Measurements from ENCODE around the gene UBE2E2.

The UBE2E2 gene

GRCh38 chr3:23389686-23390085, 186.6 kb downstream of the UBE2E2 start:
- Histone ChIP-seq H3K36me3 (replicated peaks) (no peaks in the 10 kb centered on the region; the same call in 1 of the 2 replicates), H3K27me3 (ENCODE audit: low read depth) (no peaks in the 10 kb centered on the region), H3K4me3 (no peak overlapping the region), H3K9me3 (no peaks in the 10 kb centered on the region), H3K4me1 (peaks cover 5% of the 10 kb centered on the region)
- no peak for DNase-seq (ENCODE audit: low spot score in 2 of 2)
- in situ Hi-C loops (cut with MboI; ENCODE audit: low sequenced_read_pairs): no loop called here

- Histone ChIP-seq H3K4me3 (no peak overlapping the region), H3K9me3 (no peaks in the 10 kb centered on the region), H3K4me1 (peaks cover 5% of the 10 kb centered on the region), H3K27me3 (ENCODE audit: low read depth) (no peaks in the 10 kb centered on the region), H3K36me3 (replicated peaks) (no peaks in the 10 kb centered on the region; the same call in 1 of the 2 replicates)
- in situ Hi-C loops (cut with MboI; ENCODE audit: low sequenced_read_pairs): no loop called here
- no peak for DNase-seq (ENCODE audit: low spot score in 2 of 2)
These were observed 187.3 kb downstream of the UBE2E2 start for GRCh38 chr3:23390446-23390845.

- no peaks in the 10 kb centered on the region; the same call in 1 of the 2 replicates for H3K36me3 ChIP-seq (replicated peaks)
- no peak for DNase-seq (ENCODE audit: low spot score in 2 of 2)
- H3K4me3 ChIP-seq: no peak overlapping the region
- H3K4me1 ChIP-seq: peaks cover 5% of the 10 kb centered on the region
- H3K9me3 ChIP-seq: no peaks in the 10 kb centered on the region
- H3K27me3 ChIP-seq (ENCODE audit: low read depth): no peaks in the 10 kb centered on the region
- in situ Hi-C loops (cut with MboI; ENCODE audit: low sequenced_read_pairs): no loop called here
These were observed 187.9 kb downstream of the UBE2E2 start for GRCh38 chr3:23390989-23391553.

GRCh38 chr3:23395115-23395514, 192.0 kb downstream of the UBE2E2 start:
- Histone ChIP-seq H3K36me3 (replicated peaks) (no peaks in the 10 kb centered on the region), H3K4me3 (no peak overlapping the region), H3K27me3 (ENCODE audit: low read depth) (no peaks in the 10 kb centered on the region), H3K4me1 (no peaks in the 10 kb centered on the region; the same call in 1 of the 2 replicates), H3K9me3 (no peaks in the 10 kb centered on the region)
- in situ Hi-C loops (cut with MboI; ENCODE audit: low sequenced_read_pairs): no loop called here
- DNase-seq (ENCODE audit: low spot score in 2 of 2): no peak

GRCh38 chr3:23396746-23397145, 193.6 kb downstream of the UBE2E2 start:
- Histone ChIP-seq H3K27me3 (ENCODE audit: low read depth) (no peaks in the 10 kb centered on the region), H3K4me3 (no peak overlapping the region), H3K9me3 (no peaks in the 10 kb centered on the region), H3K36me3 (replicated peaks) (no peaks in the 10 kb centered on the region), H3K4me1 (no peaks in the 10 kb centered on the region; the same call in 1 of the 2 replicates)
- in situ Hi-C loops (cut with MboI; ENCODE audit: low sequenced_read_pairs): no loop called here
- no peak for DNase-seq (ENCODE audit: low spot score in 2 of 2)

GRCh38 chr3:23399221-23399620, 196.1 kb downstream of the UBE2E2 start:
- Histone ChIP-seq H3K4me1 (no peaks in the 10 kb centered on the region), H3K4me3 (no peak overlapping the region), H3K27me3 (ENCODE audit: low read depth) (no peaks in the 10 kb centered on the region), H3K36me3 (replicated peaks) (no peaks in the 10 kb centered on the region), H3K9me3 (no peaks in the 10 kb centered on the region)
- in situ Hi-C loops (cut with MboI; ENCODE audit: low sequenced_read_pairs): no loop called here
- no peak for DNase-seq (ENCODE audit: low spot score in 2 of 2)

GRCh38 chr3:23402728-23403492, 199.8 kb downstream of the UBE2E2 start:
- Histone ChIP-seq H3K4me3 (no peak overlapping the region), H3K4me1 (no peaks in the 10 kb centered on the region), H3K36me3 (replicated peaks) (no peaks in the 10 kb centered on the region), H3K27me3 (ENCODE audit: low read depth) (no peaks in the 10 kb centered on the region), H3K9me3 (no peaks in the 10 kb centered on the region)
- in situ Hi-C loops (cut with MboI; ENCODE audit: low sequenced_read_pairs): no loop called here
- no peak for DNase-seq (ENCODE audit: low spot score in 2 of 2)

- Histone ChIP-seq H3K36me3 (replicated peaks) (no peaks in the 10 kb centered on the region), H3K9me3 (no peaks in the 10 kb centered on the region), H3K4me3 (no peak overlapping the region), H3K27me3 (ENCODE audit: low read depth) (no peaks in the 10 kb centered on the region), H3K4me1 (no peaks in the 10 kb centered on the region)
- in situ Hi-C loops (cut with MboI; ENCODE audit: low sequenced_read_pairs): no loop called here
- DNase-seq (ENCODE audit: low spot score in 2 of 2): no peak
These were observed 201.1 kb downstream of the UBE2E2 start for GRCh38 chr3:23404246-23404645.

- DNase-seq (ENCODE audit: low spot score in 2 of 2): no peak
- Histone ChIP-seq H3K9me3 (no peaks in the 10 kb centered on the region), H3K36me3 (replicated peaks) (no peaks in the 10 kb centered on the region), H3K27me3 (ENCODE audit: low read depth) (no peaks in the 10 kb centered on the region), H3K4me3 (no peak overlapping the region), H3K4me1 (no peaks in the 10 kb centered on the region)
- in situ Hi-C loops (cut with MboI; ENCODE audit: low sequenced_read_pairs): no loop called here
These were observed 202.0 kb downstream of the UBE2E2 start for GRCh38 chr3:23405081-23405480.

GRCh38 chr3:23406601-23407000, 203.5 kb downstream of the UBE2E2 start:
- Histone ChIP-seq H3K4me1 (no peaks in the 10 kb centered on the region), H3K9me3 (no peaks in the 10 kb centered on the region), H3K4me3 (no peak overlapping the region), H3K27me3 (ENCODE audit: low read depth) (no peaks in the 10 kb centered on the region), H3K36me3 (replicated peaks) (no peaks in the 10 kb centered on the region)
- in situ Hi-C loops (cut with MboI; ENCODE audit: low sequenced_read_pairs): no loop called here
- DNase-seq (ENCODE audit: low spot score in 2 of 2): peak in 1 of 2 experiments; percentile 41

- Histone ChIP-seq H3K36me3 (replicated peaks) (no peaks in the 10 kb centered on the region), H3K4me3 (no peak overlapping the region), H3K9me3 (no peaks in the 10 kb centered on the region), H3K27me3 (ENCODE audit: low read depth) (no peaks in the 10 kb centered on the region), H3K4me1 (no peaks in the 10 kb centered on the region)
- DNase-seq (ENCODE audit: low spot score in 2 of 2): no peak
- in situ Hi-C loops (cut with MboI; ENCODE audit: low sequenced_read_pairs): no loop called here
These were observed 214.9 kb downstream of the UBE2E2 start for GRCh38 chr3:23418026-23418425.

GRCh38 chr3:23421811-23422516, 218.8 kb downstream of the UBE2E2 start:
- in situ Hi-C loops (cut with MboI; ENCODE audit: low sequenced_read_pairs): no loop called here
- no peak overlapping the region for H3K4me3 ChIP-seq
- H3K4me1 ChIP-seq: no peaks in the 10 kb centered on the region
- no peaks in the 10 kb centered on the region for H3K36me3 ChIP-seq (replicated peaks)
- DNase-seq (ENCODE audit: low spot score in 2 of 2): no peak
- no peaks in the 10 kb centered on the region for H3K9me3 ChIP-seq
- no peaks in the 10 kb centered on the region for H3K27me3 ChIP-seq (ENCODE audit: low read depth)

GRCh38 chr3:23422517-23422851, 219.4 kb downstream of the UBE2E2 start:
- no peaks in the 10 kb centered on the region for H3K9me3 ChIP-seq
- H3K4me3 ChIP-seq: no peak overlapping the region
- H3K36me3 ChIP-seq (replicated peaks): no peaks in the 10 kb centered on the region
- no peaks in the 10 kb centered on the region for H3K27me3 ChIP-seq (ENCODE audit: low read depth)
- no peak for DNase-seq (ENCODE audit: low spot score in 2 of 2)
- in situ Hi-C loops (cut with MboI; ENCODE audit: low sequenced_read_pairs): no loop called here
- no peaks in the 10 kb centered on the region for H3K4me1 ChIP-seq

GRCh38 chr3:23425410-23425809, 222.3 kb downstream of the UBE2E2 start:
- no peak for DNase-seq (ENCODE audit: low spot score in 2 of 2)
- Histone ChIP-seq H3K9me3 (no peaks in the 10 kb centered on the region), H3K4me3 (no peak overlapping the region), H3K36me3 (replicated peaks) (no peaks in the 10 kb centered on the region), H3K4me1 (no peaks in the 10 kb centered on the region), H3K27me3 (ENCODE audit: low read depth) (no peaks in the 10 kb centered on the region)
- in situ Hi-C loops (cut with MboI; ENCODE audit: low sequenced_read_pairs): no loop called here

Measured in HAP-1 (cell line).